ENCODE results near the gene JPH3.
A peak's percentile ranks its signal among the peaks of the same experiment; 100 is the strongest.
"Not testable (repeated sequence)": the region's sequence is repeated elsewhere in the genome, so short reads cannot be mapped to it uniquely, and the experiment has no call there.

Gene JPH3

DNA sequence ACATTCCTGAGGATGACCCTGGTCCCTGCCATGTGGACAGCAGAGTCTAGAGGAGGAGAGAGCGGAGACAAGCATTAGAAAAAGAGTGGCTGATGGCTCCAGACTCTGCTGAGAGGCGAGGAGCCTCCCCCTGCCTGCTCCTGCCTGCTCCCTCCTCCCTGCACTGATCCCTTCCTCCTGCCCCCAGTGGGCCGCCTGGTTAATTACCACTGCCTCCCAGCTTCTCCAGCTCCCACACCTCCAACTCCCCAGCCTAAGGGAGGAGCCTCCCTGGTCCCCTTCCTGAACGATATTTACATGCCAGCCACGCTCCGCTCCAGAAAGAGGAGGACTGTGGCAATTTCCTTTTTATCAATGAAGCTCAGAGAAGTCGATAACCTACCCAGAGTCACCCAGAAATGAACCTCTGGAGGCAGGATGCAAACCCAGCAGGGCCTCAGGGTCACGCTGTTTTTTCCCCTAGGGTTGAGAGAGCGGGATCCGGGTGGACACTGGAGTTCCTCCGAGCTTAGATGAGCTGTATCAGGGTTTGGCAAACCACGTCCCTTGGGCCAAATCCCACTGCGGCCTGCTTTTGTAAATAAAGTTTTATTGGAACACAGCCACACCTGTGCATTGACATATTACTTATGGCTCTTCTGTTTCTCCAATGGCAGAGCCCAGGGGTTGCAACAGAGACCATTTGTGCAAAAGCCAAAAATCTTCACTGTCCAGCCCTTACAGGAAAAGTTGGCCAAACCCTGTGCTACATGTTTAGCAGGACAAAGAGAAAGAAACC is 27.1 kb upstream of the JPH3 start:
- DNase-seq (ENCODE audit: low read depth) = no peak

GRCh38 chr16:87576171-87576570 is 26.1 kb upstream of the JPH3 start:
- DNase-seq (ENCODE audit: low read depth) = no peak

GRCh38 chr16:87578142-87578930 is 24.0 kb upstream of the JPH3 start:
- DNase-seq (ENCODE audit: low read depth) = not testable (repeated sequence)

DNA sequence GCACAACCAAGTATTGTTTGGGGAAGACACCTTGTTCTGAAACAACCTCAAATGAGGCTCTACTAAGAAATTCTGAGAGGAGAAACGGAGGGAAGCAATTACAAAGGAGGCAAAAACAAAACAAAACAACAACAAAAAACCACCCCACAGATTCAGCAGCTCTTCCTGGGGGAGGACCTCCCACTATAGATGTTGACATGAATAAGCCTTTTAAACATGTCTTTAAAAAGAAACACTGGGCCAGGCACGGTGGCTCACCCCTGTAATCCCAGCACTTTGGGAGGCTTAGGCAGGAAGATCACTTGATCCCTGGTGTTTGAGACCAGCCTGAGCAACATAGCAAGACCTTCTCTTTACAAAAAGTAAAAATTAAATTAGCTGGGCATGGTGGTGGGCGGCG is 22.6 kb upstream of the JPH3 start:
- DNase-seq (ENCODE audit: low read depth) = no peak

DNA sequence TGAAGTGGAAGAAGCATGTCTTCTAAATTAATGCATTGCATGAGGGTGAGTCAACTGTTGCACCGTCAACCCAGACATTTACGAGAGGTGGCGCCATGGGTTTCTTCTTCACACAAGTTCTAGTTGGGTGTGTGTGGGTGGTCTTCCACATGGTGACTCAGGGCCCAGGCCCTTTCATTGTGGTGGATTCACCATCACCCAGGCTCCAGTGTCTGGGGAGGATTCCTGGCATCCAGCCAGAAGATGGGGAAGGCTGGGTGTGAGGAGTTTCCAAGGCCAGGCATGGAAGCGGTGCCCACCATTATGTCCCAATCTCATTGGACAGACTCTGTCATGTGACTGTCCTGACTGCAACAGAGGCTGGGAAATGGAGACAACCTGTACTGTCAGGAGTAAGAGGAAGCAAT is 21.4 kb upstream of the JPH3 start:
- DNase-seq (ENCODE audit: low read depth) = no peak

- DNase-seq (ENCODE audit: low read depth) = peak; percentile 98
These were observed 20.5 kb upstream of the JPH3 start for GRCh38 chr16:87581857-87582215.

DNA sequence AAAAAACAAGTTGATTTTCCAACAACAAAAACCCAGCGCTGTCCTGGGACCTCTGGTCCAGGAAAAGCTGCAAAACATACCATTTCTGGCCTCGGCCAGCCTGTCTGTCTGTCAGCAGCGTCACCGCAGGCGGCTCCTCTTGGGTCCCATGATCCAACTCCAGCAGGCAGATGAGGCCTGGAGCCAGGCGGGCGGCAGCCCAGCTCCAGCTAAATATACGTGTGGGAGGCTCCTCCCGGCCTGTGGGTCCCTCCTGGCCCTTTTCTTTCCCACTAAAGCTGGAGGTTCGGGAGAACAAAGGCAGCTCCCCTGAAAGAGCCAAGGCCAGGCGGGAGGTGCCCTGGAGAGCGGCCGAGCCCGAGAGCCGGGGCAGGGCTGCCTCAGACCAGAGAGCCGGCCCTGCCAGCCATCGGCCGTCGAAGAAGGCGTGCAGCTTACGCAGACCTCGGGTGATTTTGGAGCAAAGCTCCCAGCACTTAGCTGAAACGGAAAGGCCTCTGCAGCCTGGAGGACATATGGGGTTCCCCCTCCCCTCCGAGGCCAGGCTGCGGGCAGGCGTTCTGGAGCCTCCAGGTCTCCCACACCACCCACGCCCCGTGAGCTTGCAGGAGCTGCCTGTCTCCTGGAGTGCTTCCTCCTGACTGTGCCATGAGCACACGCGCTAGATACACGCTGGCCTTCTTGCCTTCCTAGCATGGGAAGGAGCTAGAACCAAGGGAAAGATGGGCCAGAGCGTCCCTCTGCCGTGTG is 19.9 kb upstream of the JPH3 start:
- DNase-seq (ENCODE audit: low read depth) = peak; percentile 90

GRCh38 chr16:87582966-87583325 is 19.4 kb upstream of the JPH3 start:
- DNase-seq (ENCODE audit: low read depth) = no peak

DNA sequence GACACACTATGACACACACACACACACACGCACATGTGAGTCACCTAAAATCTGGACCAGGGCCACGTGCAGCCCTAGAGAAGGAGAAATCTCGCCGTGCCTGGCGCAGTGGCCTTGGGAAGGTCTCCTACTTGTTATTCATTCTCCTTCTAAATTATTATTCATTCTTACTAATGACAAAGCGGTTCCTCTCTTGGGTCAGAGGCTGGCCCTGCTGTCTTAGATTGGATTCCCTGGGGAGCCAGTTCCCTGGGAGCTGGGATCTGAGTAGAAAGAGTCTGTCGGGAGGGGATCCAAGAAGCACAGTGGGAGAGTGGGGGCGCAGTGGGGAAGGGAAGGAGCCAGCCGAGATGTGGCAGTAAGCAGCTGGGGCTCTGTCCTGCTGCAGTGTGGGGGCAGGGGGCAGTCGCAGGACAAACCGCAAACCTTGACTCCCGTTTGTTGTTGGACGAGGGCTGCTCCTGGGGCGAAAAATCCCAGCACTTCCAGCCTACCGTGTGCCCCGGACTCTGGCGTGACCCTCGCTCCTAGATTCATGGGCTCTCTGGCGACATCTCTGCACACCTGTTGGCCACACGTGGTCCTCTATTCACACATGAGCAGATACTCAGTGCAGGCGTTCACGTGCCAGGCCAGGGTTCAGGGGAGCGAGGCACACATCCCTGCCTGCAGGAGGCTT is 18.7 kb upstream of the JPH3 start:
- DNase-seq (ENCODE audit: low read depth) = peak; percentile 24

DNA sequence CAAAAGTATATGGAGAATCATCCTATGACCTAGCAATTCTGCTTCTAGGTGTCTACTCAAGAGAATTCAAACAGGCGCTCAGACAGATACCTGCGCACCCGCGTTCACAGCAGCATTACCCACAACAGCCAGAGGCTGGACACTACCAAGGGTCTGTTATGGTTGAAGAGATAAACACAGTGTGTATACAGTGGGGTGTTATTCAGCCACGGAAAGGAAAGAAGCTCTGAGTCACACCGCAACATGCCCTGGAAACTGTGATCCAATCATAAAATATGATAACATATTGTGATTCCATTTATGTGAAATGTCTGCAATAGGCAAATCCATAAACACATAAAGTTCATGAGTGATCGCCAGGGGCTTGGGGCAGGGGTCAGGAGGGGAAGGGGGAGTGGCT is 18.0 kb upstream of the JPH3 start:
- DNase-seq (ENCODE audit: low read depth) = no peak

DNA sequence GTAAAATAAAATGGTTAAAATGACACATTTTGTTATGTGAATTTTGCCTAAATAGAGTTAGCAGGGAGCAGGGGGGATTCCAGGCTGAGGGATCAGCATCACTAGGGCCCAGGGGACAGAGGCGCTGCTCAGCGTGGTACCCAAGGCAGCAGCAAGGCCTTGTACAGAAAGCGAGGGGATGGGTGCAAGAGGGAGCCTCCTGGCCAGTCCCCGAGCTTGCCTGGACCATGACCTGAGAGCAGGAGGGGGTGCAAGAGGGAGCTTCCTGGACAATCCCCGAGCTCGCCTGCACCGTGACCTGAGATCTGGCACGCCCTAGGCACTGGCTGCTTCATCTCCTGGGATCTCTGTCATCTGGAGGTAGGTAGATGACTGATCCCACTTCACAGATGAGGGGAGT is 17.3 kb upstream of the JPH3 start:
- DNase-seq (ENCODE audit: low read depth) = no peak

- no peak for DNase-seq (ENCODE audit: low read depth)
These were observed 16.7 kb upstream of the JPH3 start for GRCh38 chr16:87585442-87586200.

DNA sequence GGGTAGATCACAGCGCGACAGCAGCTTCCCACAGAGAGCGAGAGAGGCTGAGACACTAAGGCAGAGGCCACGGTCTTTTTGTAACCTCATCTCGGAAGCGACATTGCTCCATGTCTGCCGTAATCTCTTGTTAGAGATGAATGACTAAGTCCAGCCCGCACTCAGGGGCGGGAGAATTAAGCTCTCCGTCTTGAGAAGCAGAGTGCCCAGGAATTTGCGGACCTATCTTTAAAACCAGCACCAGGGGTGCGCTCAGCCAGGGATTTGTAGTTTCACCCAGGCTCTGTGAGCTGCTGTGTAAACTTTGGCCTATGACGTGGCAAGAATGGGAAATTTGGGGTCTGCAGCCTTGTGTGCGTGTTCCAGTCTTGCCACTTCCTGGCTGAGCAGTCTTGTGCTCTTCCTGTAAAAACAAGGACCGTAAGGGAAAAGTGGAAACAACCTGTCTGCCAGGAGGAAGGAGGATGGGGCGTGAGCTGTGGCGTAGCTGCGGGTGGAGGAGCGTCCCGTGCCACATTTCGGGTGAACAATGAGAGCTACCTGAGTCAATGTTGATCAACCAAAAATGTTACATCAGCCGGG is 16.0 kb upstream of the JPH3 start:
- DNase-seq (ENCODE audit: low read depth) = no peak

- no peak for DNase-seq (ENCODE audit: low read depth)
These were observed 14.7 kb upstream of the JPH3 start for GRCh38 chr16:87587636-87588035.

GRCh38 chr16:87592018-87592712 is 10.1 kb upstream of the JPH3 start:
- no peak for DNase-seq (ENCODE audit: low read depth)

GRCh38 chr16:87593710-87594258 is 8.5 kb upstream of the JPH3 start:
- DNase-seq (ENCODE audit: low read depth) = no peak

GRCh38 chr16:87595712-87596111 is 6.6 kb upstream of the JPH3 start:
- no peak for DNase-seq (ENCODE audit: low read depth)

DNA sequence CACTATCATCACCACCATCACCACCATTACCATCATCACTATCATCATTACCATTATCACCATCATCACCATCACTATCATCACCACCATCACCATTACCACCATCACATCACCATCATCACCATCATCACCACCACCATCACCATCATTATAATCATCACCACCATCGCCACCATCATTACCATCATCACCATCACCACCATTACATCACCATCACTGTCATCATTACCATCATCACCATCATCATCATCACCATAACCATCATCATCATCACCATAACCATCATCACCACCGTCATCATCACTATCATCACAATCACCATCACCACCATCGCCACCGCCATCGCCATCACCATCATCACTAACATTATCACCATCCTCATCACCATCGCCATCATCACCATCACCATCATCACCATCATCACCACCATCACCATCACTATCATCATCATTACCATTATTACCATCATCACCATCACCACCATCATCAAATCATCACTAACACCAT is 4.9 kb upstream of the JPH3 start:
- DNase-seq (ENCODE audit: low read depth) = no peak

DNA sequence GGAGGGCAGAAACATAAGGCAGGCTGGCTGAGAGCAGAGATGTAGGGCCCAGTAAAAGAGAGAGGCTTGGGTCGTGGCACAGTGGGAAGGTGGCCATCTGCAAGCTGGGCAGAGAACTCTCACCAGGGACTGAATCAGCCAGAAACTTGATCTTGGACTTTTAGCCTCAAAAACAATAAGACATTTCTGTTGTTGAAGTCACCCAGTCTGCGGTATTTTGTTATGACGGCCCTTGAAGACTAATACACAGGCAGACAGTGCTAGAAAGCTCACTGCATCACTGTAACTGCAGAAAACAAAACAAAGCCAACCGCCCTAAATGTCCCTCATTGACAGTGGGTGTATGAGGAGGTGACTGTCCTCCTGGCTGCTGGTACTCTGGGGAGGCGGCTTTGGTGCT is 3.9 kb upstream of the JPH3 start:
- no peak for DNase-seq (ENCODE audit: low read depth)

DNA sequence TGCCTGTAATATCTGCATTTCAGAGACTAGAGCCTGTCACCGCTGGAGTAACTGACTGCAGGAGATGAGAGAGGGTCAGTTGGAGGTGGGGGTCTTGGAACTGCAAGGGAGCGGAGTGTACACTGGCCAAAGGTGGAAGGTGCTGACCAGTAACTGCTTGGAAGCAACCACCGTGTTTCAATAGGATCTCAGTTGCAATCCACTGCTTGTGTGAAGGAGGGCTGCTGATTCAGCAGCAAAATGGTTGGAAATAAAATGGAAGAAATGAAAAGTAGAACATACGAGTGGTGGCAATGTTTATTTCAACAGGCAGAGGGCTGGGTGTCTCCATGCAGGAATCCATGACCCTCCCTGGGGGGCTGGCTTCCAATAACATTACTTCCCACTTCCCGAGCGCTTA is 2.1 kb upstream of the JPH3 start:
- no peak for DNase-seq (ENCODE audit: low read depth)
